Measurements from ENCODE around the gene NIT1.

Gene NIT1

GRCh38 chr1:161119092-161119903 is 1.4 kb downstream of the NIT1 start:
- Histone ChIP-seq H3K9ac (no peak overlapping the region), H3K27ac (peak overlapping the region; percentile 4; the same call in 1 of the 2 replicates), H3K4me3 (IDR thresholded peaks at IDR 0.05; ENCODE audit: insufficient read depth, low read depth, low read length) (no peak overlapping the region), H3K27me3 (ENCODE audit: insufficient read depth, low read depth) (no peaks in the 10 kb centered on the region), H3K4me2 (peak overlapping the region; percentile 67), H3K79me2 (ENCODE audit: insufficient read depth, low read depth) (peaks cover 49% of the 10 kb centered on the region), H3K36me3 (ENCODE audit: insufficient read depth) (peaks cover 5% of the 10 kb centered on the region; the same call in 1 of the 2 replicates), H3K4me1 (ENCODE audit: low read depth, poor library complexity, severe bottlenecking) (peaks cover 49% of the 10 kb centered on the region), H4K20me1 (ENCODE audit: insufficient read depth) (0 out of 2 replicates have a peak, but pooled peaks cover 2% of the 10 kb centered on the region), H2AFZ (ENCODE audit: low read depth) (no peak overlapping the region)
- peak; percentile 95 for TF ChIP-seq CTCF (conservative IDR thresholded peaks at IDR 0.05; ENCODE audit: low read depth, low read length)

DNA sequence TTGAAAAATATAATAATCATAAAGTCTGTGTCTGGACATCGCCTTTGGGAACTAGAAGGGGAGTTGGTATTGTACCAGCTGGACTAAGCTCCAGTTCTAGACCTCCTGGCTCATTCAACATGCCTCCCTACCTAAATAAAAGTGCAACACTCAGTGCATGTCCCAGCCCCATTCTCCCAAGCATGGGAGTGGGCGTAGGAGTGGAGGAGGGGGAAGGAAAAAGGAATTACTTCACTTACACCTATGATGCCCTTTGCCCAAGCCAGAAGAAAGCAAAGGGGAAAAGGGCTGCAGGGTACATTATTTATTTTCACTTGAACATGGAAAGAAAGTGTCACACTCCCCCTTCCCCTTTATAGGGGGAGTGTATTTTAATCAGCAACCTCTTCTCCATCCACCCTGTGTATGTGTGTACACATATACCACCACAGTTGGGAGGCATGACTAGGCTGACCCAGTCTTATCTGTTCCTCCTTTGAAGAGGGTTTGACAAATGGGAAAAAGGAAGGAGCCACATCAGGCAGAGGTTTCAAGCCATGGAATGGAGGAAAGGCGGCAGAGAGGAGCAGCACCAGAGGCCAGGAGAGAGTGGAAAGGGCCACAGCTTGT is 3.2 kb downstream of the NIT1 start:
- Histone ChIP-seq H3K79me2 (ENCODE audit: insufficient read depth, low read depth) (peaks cover 49% of the 10 kb centered on the region), H4K20me1 (ENCODE audit: insufficient read depth) (no peaks in the 10 kb centered on the region), H3K4me1 (ENCODE audit: low read depth, poor library complexity, severe bottlenecking) (peaks cover 31% of the 10 kb centered on the region), H3K36me3 (ENCODE audit: insufficient read depth) (peaks cover 5% of the 10 kb centered on the region; the same call in 1 of the 2 replicates), H3K27me3 (ENCODE audit: insufficient read depth, low read depth) (no peaks in the 10 kb centered on the region), H3K9ac (no peak overlapping the region), H3K4me3 (IDR thresholded peaks at IDR 0.05; ENCODE audit: insufficient read depth, low read depth, low read length) (no peak overlapping the region), H3K4me2 (no peak overlapping the region), H3K27ac (no peak overlapping the region), H2AFZ (ENCODE audit: low read depth) (no peak overlapping the region)
- no peak for TF ChIP-seq CTCF (conservative IDR thresholded peaks at IDR 0.05; ENCODE audit: low read depth, low read length)

DNA sequence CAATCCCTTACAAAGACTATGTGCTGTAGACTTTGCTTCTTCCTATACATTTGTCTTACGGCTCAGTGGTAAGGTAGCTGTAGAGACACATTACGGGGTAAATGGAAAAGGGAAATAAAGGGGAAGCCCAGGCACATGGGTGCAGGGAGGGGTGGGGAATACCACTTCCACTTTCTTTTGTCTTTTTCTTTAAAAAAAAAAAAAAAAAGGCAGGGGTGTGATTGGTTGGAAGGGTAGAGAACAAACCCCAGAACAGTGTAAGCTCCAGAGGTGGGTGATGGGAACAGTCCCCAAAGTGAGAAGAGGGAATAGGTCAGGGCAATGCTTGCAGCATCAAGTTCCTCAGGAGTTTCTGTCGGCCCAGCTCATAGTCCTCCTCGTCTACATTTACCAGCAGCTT is 3.9 kb downstream of the NIT1 start:
- no peaks in the 10 kb centered on the region for H4K20me1 ChIP-seq (ENCODE audit: insufficient read depth)
- no peak overlapping the region for H2AFZ ChIP-seq (ENCODE audit: low read depth)
- H3K27ac ChIP-seq: no peak overlapping the region
- H3K27me3 ChIP-seq (ENCODE audit: insufficient read depth, low read depth): no peaks in the 10 kb centered on the region
- H3K4me1 ChIP-seq (ENCODE audit: low read depth, poor library complexity, severe bottlenecking): peaks cover 24% of the 10 kb centered on the region
- H3K9ac ChIP-seq: no peak overlapping the region
- peaks cover 5% of the 10 kb centered on the region; the same call in 1 of the 2 replicates for H3K36me3 ChIP-seq (ENCODE audit: insufficient read depth)
- H3K4me2 ChIP-seq: no peak overlapping the region
- no peak overlapping the region for H3K4me3 ChIP-seq (IDR thresholded peaks at IDR 0.05; ENCODE audit: insufficient read depth, low read depth, low read length)
- H3K79me2 ChIP-seq (ENCODE audit: insufficient read depth, low read depth): peaks cover 49% of the 10 kb centered on the region
- no peak for TF ChIP-seq CTCF (conservative IDR thresholded peaks at IDR 0.05; ENCODE audit: low read depth, low read length)

DNA sequence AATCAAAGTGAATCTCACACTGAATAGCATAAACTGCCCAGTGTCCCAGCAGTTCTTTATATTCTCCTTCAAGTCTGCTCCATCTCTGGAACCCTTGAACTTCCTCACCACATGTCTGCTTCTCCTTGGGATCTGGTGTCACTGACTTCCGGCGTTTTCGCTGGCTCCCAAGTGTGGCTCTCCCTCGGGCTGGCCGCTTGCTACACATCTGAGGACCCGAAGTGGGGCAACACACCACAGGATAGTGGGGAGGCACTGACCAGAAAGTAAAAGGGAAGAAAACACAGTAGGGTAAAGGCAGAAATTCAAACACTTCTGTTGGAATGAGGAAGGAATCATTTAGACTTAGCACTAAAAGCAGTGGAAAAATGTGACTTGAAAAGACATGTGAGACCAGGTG is 5.1 kb downstream of the NIT1 start:
- peaks cover 42% of the 10 kb centered on the region; the same call in 1 of the 2 replicates for H3K79me2 ChIP-seq (ENCODE audit: insufficient read depth, low read depth)
- peaks cover 9% of the 10 kb centered on the region; the same call in 1 of the 2 replicates for H3K36me3 ChIP-seq (ENCODE audit: insufficient read depth)
- no peak overlapping the region for H2AFZ ChIP-seq (ENCODE audit: low read depth)
- peaks cover 25% of the 10 kb centered on the region for H3K4me1 ChIP-seq (ENCODE audit: low read depth, poor library complexity, severe bottlenecking)
- no peak overlapping the region for H3K27ac ChIP-seq
- H3K9ac ChIP-seq: no peak overlapping the region
- no peaks in the 10 kb centered on the region for H4K20me1 ChIP-seq (ENCODE audit: insufficient read depth)
- no peaks in the 10 kb centered on the region for H3K27me3 ChIP-seq (ENCODE audit: insufficient read depth, low read depth)
- no peak overlapping the region for H3K4me2 ChIP-seq
- no peak overlapping the region for H3K4me3 ChIP-seq (IDR thresholded peaks at IDR 0.05; ENCODE audit: insufficient read depth, low read depth, low read length)
- TF ChIP-seq CTCF (conservative IDR thresholded peaks at IDR 0.05; ENCODE audit: low read depth, low read length): no peak

Measured in KMS-11 (cell line).